Liver (tissue), 9 donors: Measurements from ENCODE around the gene DR1. TPM values are rescaled to one million over a fixed set of nuclear protein-coding genes. Genes with fewer than 3 reads are reported as not detected.
A peak's percentile ranks its signal among the peaks of the same experiment; 100 is the strongest.

Source experiments
- DNase-seq: peaks from one replicate; pipeline ENCODE4 v3.0.0-alpha.2; 2017; ENCODE audit warnings: low spot score
- H3K27ac ChIP-seq, 2 donors: one replicate each; pipeline ENCODE4 v1.7.0; 2013; ENCODE audit warnings: inconsistent platforms in 2 of 2, low read length in 2 of 2, control low read depth in 1 of 2, low read depth in 1 of 2, mild to moderate bottlenecking in 1 of 2
- H3K27me3 ChIP-seq, 4 donors: one replicate each; pipeline versions ENCODE4 v1.6.1 to v1.7.0; 2013; ENCODE audit warnings: low read length in 3 of 4, inconsistent platforms in 1 of 4, mild to moderate bottlenecking in 1 of 4, moderate library complexity in 1 of 4; ENCODE audit not compliant: control insufficient read depth in 4 of 4, insufficient read depth in 4 of 4
- H3K36me3 ChIP-seq, 4 donors: one replicate each; pipeline versions ENCODE4 v1.6.1 to v1.7.0; 2013; ENCODE audit warnings: low read length in 3 of 4, mild to moderate bottlenecking in 3 of 4, low read depth in 1 of 4, moderate library complexity in 1 of 4; ENCODE audit not compliant: control insufficient read depth in 4 of 4, insufficient read depth in 3 of 4
- H3K4me1 ChIP-seq, 4 donors: one replicate each; pipeline versions ENCODE4 v1.6.1 to v1.7.0; 2013; ENCODE audit warnings: low read length in 3 of 4, mild to moderate bottlenecking in 3 of 4, moderate library complexity in 1 of 4; ENCODE audit not compliant: control insufficient read depth in 4 of 4, insufficient read depth in 4 of 4
- H3K4me3 ChIP-seq, 3 donors: one replicate each; pipeline versions ENCODE4 v1.6.1 to v1.7.0; 2013; ENCODE audit warnings: low read length in 3 of 3, control low read depth in 1 of 3, low read depth in 1 of 3, mild to moderate bottlenecking in 1 of 3
- H3K9ac ChIP-seq, 2 donors: one replicate each; pipeline ENCODE4 v1.7.0; 2013; ENCODE audit warnings: low read length in 2 of 2, mild to moderate bottlenecking in 2 of 2, moderate library complexity in 2 of 2, control low read depth in 1 of 2, low read depth in 1 of 2
- H3K9me3 ChIP-seq, 4 donors: one replicate each; pipeline versions ENCODE4 v1.6.1 to v1.7.0; 2013; ENCODE audit warnings: low read length in 3 of 4; ENCODE audit not compliant: control insufficient read depth in 4 of 4
- ATF3 ChIP-seq: IDR thresholded peaks from 2 replicates; pipeline ENCODE4 v1.6.1; 2016; ENCODE audit warnings: antibody characterized with exemption
- CTCF ChIP-seq: fragments of 150-350 bp; IDR thresholded peaks from 2 replicates; pipeline ENCODE4 v1.5.1; 2017; ENCODE audit warnings: improper control_type of control experiment, low read depth, low read length; ENCODE audit not compliant: missing input control
- EGR1 ChIP-seq, 2 donors: IDR thresholded peaks; 2 replicates each; pipeline ENCODE4 v1.6.1; 2016 to 2018; ENCODE audit warnings: antibody characterized with exemption in 2 of 2, low read depth in 2 of 2
- FOXA2 ChIP-seq: IDR thresholded peaks from 2 replicates; pipeline ENCODE4 v1.6.1; 2016; ENCODE audit warnings: antibody characterized with exemption
- HNF4A ChIP-seq, 2 donors: conservative IDR thresholded peaks; 2 replicates each; pipeline ENCODE4 v1.6.1; 2016; ENCODE audit warnings: antibody characterized with exemption in 2 of 2, mild to moderate bottlenecking in 2 of 2
- HNF4G ChIP-seq: IDR thresholded peaks from 2 replicates; pipeline ENCODE4 v1.6.1; 2016; ENCODE audit warnings: antibody characterized with exemption
- JUND ChIP-seq, 2 donors: IDR thresholded peaks; 2 replicates each; pipeline ENCODE4 v1.6.1; 2016; ENCODE audit warnings: antibody characterized with exemption in 2 of 2
- MAX ChIP-seq: IDR thresholded peaks from 2 replicates; pipeline ENCODE4 v1.6.1; 2016; ENCODE audit warnings: antibody characterized with exemption
- NR2F2 ChIP-seq: IDR thresholded peaks from 2 replicates; pipeline ENCODE4 v1.6.1; 2016; ENCODE audit warnings: antibody characterized with exemption
- RAD21 ChIP-seq, 2 donors: IDR thresholded peaks; 2 replicates each; pipeline ENCODE4 v1.6.1; 2016; ENCODE audit warnings: antibody characterized with exemption in 2 of 2, mild to moderate bottlenecking in 2 of 2
- REST ChIP-seq: IDR thresholded peaks from 2 replicates; pipeline ENCODE4 v1.6.1; 2016; ENCODE audit warnings: antibody characterized with exemption, mild to moderate bottlenecking
- RXRA ChIP-seq, 2 donors: IDR thresholded peaks; 2 replicates each; pipeline ENCODE4 v1.6.1; 2017 to 2018; ENCODE audit warnings: antibody characterized with exemption in 2 of 2, mild to moderate bottlenecking in 1 of 2
- TAF1 ChIP-seq: conservative IDR thresholded peaks from 2 replicates; pipeline ENCODE4 v1.6.1; 2016; ENCODE audit warnings: antibody characterized with exemption, mild to moderate bottlenecking
- YY1 ChIP-seq: IDR thresholded peaks from 2 replicates; pipeline ENCODE4 v1.6.1; 2016; ENCODE audit warnings: antibody characterized with exemption, mild to moderate bottlenecking
- WGBS: extraction: QIAGEN DNeasy Blood & Tissue Kit; methylation state at CpG from one replicate; pipeline ENCODE4 v1.1.7; 2013; 5-methylcytosine and 5-hydroxymethylcytosine counted together
- polyA plus RNA-seq, 2 donors: library from polyadenylated mRNA; stranded (reverse) in 1 of 2; unstranded in 1 of 2; fragments of 200-250 nt in 1 of 2; fragments of >200 nt in 1 of 2; fragmentation: Nextera tagmentation in 1 of 2; extraction: Ambion mirVana in 1 of 2; gene quantifications; one replicate each; pipeline versions ENCODE4 v1.2.1 to v1.2.3, GENCODE V29; 2013 to 2015
- total RNA-seq, 2 donors: library from RNA; depleted of rRNA; stranded (reverse); fragments of >200 nt; gene quantifications; one replicate each; pipeline ENCODE4 v1.2.3, GENCODE V29; 2014
- donor health status: healthy.
- donor health status: healthy.
- donor health status: healthy.
- donor health status: healthy.
- donor health status: healthy.

DR1 gene
- total and polyA plus RNA-seq, 4 donors: 9.4 to 20.5 (median 12.2) TPM

GRCh38 chr1:93302078-93302477 lies 43.6 kb upstream of the DR1 start:
- no peaks in the 10 kb centered on the region for H3K27me3 ChIP-seq
- no peak overlapping the region for H3K27ac ChIP-seq
- 90% methylated on average over 5 of the region's 5 CpGs for WGBS
- H3K4me3 ChIP-seq: no peak overlapping the region
- no peak overlapping the region for H3K9ac ChIP-seq
- peaks cover 0 to 7% (median 4%) of the 10 kb centered on the region in 4 donors for H3K4me1 ChIP-seq
- DNase-seq: no peak
- H3K9me3 ChIP-seq: no peaks in the 10 kb centered on the region
- H3K36me3 ChIP-seq: no peaks in the 10 kb centered on the region
- TF ChIP-seq YY1 (no peak), EGR1 (IDR thresholded peaks at IDR 0.05; ENCODE audit: low read depth in 2 of 2) (no peak), TAF1 (no peak), ATF3 (no peak)

- Histone ChIP-seq H3K4me3 (no peak overlapping the region), H3K4me1 (peaks cover 0 to 7% (median 4%) of the 10 kb centered on the region in 4 donors), H3K27ac (no peak overlapping the region), H3K9ac (no peak overlapping the region), H3K9me3 (no peaks in the 10 kb centered on the region), H3K36me3 (no peaks in the 10 kb centered on the region), H3K27me3 (no peaks in the 10 kb centered on the region)
- TF ChIP-seq CTCF (peak; percentile 92), RAD21 (IDR thresholded peaks at IDR 0.05) (peak; percentile 98), RXRA (IDR thresholded peaks at IDR 0.05) (no peak), MAX (peak; percentile 16), FOXA2 (no peak), NR2F2 (no peak), JUND (IDR thresholded peaks at IDR 0.05) (no peak), ATF3 (no peak), HNF4G (no peak), TAF1 (no peak)
- no peak for DNase-seq
- 25% methylated on average over 2 of the region's 2 CpGs for WGBS
Observed at GRCh38 chr1:93304716-93305138, 41.0 kb upstream of the DR1 start.

- TF ChIP-seq HNF4A (conservative IDR thresholded peaks at IDR 0.05) (peak; percentile 18 to 64), REST (no peak)
- H3K9me3 ChIP-seq: no peaks in the 10 kb centered on the region
- H3K4me1 ChIP-seq: peaks cover 0 to 7% (median 4%) of the 10 kb centered on the region in 4 donors
- DNase-seq: no peak
- H3K27me3 ChIP-seq: no peaks in the 10 kb centered on the region
- H3K9ac ChIP-seq: no peak overlapping the region
- H3K36me3 ChIP-seq: no peaks in the 10 kb centered on the region
- no peak overlapping the region for H3K27ac ChIP-seq
- no peak overlapping the region for H3K4me3 ChIP-seq
Observed at GRCh38 chr1:93306920-93307319, 38.8 kb upstream of the DR1 start.
